ES-I3 (cell line): ENCODE measurements around the gene F2R.
"Not testable (repeated sequence)": the region's sequence is repeated elsewhere in the genome, so short reads cannot be mapped to it uniquely, and the experiment has no call there.

ENCODE experiments used
- H3K36me3 ChIP-seq: 2 replicates; pipeline ENCODE4 v1.6.1; 2013; ENCODE audit warnings: mild to moderate bottlenecking, low read length, control low read depth, moderate library complexity; ENCODE audit not compliant: insufficient read depth
- H3K4me1 ChIP-seq: 2 replicates; pipeline ENCODE4 v1.6.1; 2013; ENCODE audit warnings: mild to moderate bottlenecking, control low read depth, low read length; ENCODE audit not compliant: insufficient read depth
- H3K9ac ChIP-seq: 2 replicates; pipeline ENCODE4 v1.6.1; 2013; ENCODE audit warnings: low read depth, mild to moderate bottlenecking, low read length, moderate library complexity
- H3K9me3 ChIP-seq: 2 replicates; pipeline ENCODE4 v1.6.1; 2013; ENCODE audit warnings: mild to moderate bottlenecking, low read length, moderate library complexity; ENCODE audit not compliant: control insufficient read depth, insufficient read depth

Gene F2R

GRCh38 chr5:76715736-76716455 lies at the start of gene F2R:
TSS of gene F2R (plus strand) at chr5:76716126. CDS start at chr5:76716308, 182 bp downstream.
- Histone ChIP-seq H3K4me1 (peaks cover 7% of the 10 kb centered on the region; the same call in 1 of the 2 replicates), H3K9ac (peak within 1 kb of the TSS; percentile 85), H3K9me3 (no peaks in the 10 kb centered on the region), H3K36me3 (no peaks in the 10 kb centered on the region)

- no peak overlapping the region for H3K9ac ChIP-seq
- H3K9me3 ChIP-seq = no peaks in the 10 kb centered on the region
- no peaks in the 10 kb centered on the region for H3K4me1 ChIP-seq
- H3K36me3 ChIP-seq = peaks cover 2% of the 10 kb centered on the region; the same call in 1 of the 2 replicates
Measured at GRCh38 chr5:76667495-76667894, 48.4 kb upstream of the F2R start.

DNA sequence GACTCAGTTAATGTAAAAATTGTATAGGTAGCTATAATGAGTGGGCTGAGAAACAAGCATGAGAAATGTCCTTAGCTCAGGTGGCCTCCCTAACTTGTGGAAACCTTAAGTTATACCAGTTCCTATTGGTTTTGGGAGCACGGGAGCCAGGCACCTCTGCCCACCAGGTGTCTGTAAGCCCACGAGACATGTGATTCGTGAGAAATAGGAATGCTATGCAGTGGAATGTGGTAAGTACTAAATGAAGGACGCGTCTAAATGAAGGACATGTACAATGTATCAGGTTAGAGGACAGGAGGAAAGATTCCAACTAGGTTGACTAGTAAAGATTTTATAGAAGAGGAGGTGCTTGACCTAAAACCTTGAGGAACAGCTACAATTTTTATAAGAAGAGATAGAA lies 46.7 kb upstream of the F2R start:
- no peaks in the 10 kb centered on the region for H3K4me1 ChIP-seq

GRCh38 chr5:76670508-76670907 lies 45.4 kb upstream of the F2R start:
- Histone ChIP-seq H3K9ac (no peak overlapping the region), H3K4me1 (no peaks in the 10 kb centered on the region), H3K9me3 (no peaks in the 10 kb centered on the region), H3K36me3 (peaks cover 2% of the 10 kb centered on the region; the same call in 1 of the 2 replicates)

More for the DNA sequence above, 46.7 kb upstream of the F2R start:
- H3K9ac ChIP-seq = no peak overlapping the region
- no peaks in the 10 kb centered on the region for H3K9me3 ChIP-seq
- peaks cover 2% of the 10 kb centered on the region; the same call in 1 of the 2 replicates for H3K36me3 ChIP-seq

GRCh38 chr5:76672242-76672641 lies 43.7 kb upstream of the F2R start:
- no peak overlapping the region for H3K9ac ChIP-seq
- peaks cover 2% of the 10 kb centered on the region; the same call in 1 of the 2 replicates for H3K36me3 ChIP-seq
- H3K9me3 ChIP-seq = no peaks in the 10 kb centered on the region
- H3K4me1 ChIP-seq = no peaks in the 10 kb centered on the region

- peaks cover 2% of the 10 kb centered on the region; the same call in 1 of the 2 replicates for H3K36me3 ChIP-seq
- no peaks in the 10 kb centered on the region for H3K9me3 ChIP-seq
- H3K9ac ChIP-seq = no peak overlapping the region
- H3K4me1 ChIP-seq = no peaks in the 10 kb centered on the region
Measured at GRCh38 chr5:76673125-76673524, 42.8 kb upstream of the F2R start.

DNA sequence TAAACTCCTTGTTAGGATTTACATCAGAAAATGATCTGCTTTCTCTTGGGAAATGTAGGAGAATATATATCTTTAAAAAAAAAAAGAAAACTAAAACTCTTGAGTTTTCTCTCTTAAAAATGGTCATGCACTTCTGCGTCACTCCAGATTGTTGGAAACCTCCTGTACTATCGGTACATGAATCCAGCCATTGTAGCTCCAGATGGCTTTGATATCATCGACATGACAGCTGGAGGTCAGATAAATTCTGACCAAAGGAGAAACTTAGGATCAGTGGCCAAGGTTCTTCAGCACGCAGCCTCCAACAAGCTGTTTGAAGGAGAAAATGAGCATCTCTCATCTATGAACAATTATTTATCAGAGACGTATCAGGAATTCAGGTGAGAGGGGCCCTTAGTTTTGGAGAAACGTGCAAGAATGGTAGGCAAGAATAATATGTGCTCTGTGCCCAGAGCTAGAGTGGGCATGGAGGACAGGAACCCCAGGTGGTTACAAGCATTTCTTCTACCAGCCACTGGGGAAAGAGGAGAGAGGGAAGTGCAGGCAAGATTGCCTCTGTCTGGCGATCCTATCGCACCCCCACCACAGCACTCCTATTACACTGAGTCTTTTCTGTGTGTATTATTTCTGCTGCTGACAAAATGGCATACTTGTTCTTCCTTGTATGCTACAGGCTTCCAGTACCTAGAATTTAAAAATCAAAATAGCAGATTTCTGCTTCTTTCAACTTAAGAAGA lies 41.4 kb upstream of the F2R start:
- Histone ChIP-seq H3K36me3 (peaks cover 2% of the 10 kb centered on the region; the same call in 1 of the 2 replicates), H3K9ac (no peak overlapping the region), H3K9me3 (no peaks in the 10 kb centered on the region), H3K4me1 (no peaks in the 10 kb centered on the region)

- no peaks in the 10 kb centered on the region for H3K9me3 ChIP-seq
- no peaks in the 10 kb centered on the region for H3K4me1 ChIP-seq
- H3K36me3 ChIP-seq = no peaks in the 10 kb centered on the region; the same call in 1 of the 2 replicates
- no peak overlapping the region for H3K9ac ChIP-seq
Measured at GRCh38 chr5:76675364-76675763, 40.6 kb upstream of the F2R start.

- no peaks in the 10 kb centered on the region for H3K4me1 ChIP-seq
- no peak overlapping the region for H3K9ac ChIP-seq
- no peaks in the 10 kb centered on the region; the same call in 1 of the 2 replicates for H3K36me3 ChIP-seq
- H3K9me3 ChIP-seq = no peaks in the 10 kb centered on the region
Measured at GRCh38 chr5:76677849-76678472, 38.0 kb upstream of the F2R start.

DNA sequence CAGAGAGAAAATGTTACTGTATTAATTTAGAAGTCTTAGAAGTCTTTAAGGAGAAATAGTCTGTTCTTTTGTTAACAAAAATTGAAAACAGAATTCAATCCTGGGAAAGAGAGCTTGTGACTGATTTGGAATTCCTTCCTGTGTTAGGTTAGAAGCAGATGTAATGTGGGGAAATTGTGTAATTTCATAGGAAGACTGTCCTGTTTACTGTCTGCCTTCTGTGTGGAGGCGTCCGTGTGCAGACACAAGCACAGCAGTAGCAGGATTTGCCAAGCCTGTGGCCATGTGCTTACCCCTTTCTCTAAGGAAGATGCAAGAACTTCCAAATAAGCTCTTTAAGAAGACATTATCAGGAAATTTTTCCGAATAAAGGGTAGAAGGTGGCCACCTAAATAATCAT lies 36.7 kb upstream of the F2R start:
- Histone ChIP-seq H3K9ac (no peak overlapping the region), H3K36me3 (no peaks in the 10 kb centered on the region; the same call in 1 of the 2 replicates), H3K9me3 (no peaks in the 10 kb centered on the region), H3K4me1 (no peaks in the 10 kb centered on the region)

GRCh38 chr5:76680826-76681225 lies 35.1 kb upstream of the F2R start:
- not testable (repeated sequence) for H3K9ac ChIP-seq, H3K36me3 ChIP-seq, H3K9me3 ChIP-seq, H3K4me1 ChIP-seq

DNA sequence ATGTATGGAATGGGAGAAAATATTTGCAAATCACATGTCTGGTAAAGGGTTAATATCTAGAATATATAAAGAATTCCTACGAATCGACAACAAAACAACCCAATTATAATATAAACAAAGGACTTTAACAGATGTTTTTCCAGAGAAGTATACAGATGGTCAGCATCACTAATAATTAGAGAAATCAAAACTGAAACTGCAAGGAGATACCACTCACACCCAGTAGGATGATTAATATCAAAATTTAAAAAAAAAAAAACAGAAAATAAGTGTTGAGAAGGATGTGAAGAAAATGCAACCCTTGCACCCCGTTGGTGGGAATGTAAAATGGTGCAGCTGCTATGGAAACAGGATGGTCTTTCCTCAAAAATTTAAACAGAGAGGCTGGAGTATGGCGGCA lies 34.6 kb upstream of the F2R start:
- H3K36me3 ChIP-seq = no peaks in the 10 kb centered on the region
- no peaks in the 10 kb centered on the region for H3K4me1 ChIP-seq
- no peaks in the 10 kb centered on the region for H3K9me3 ChIP-seq
- no peak overlapping the region for H3K9ac ChIP-seq

- H3K36me3 ChIP-seq = no peaks in the 10 kb centered on the region
- no peak overlapping the region for H3K9ac ChIP-seq
- H3K9me3 ChIP-seq = no peaks in the 10 kb centered on the region
- H3K4me1 ChIP-seq = no peaks in the 10 kb centered on the region
Measured at GRCh38 chr5:76682387-76682786, 33.5 kb upstream of the F2R start.

- Histone ChIP-seq H3K4me1 (no peaks in the 10 kb centered on the region), H3K9me3 (no peaks in the 10 kb centered on the region), H3K9ac (no peak overlapping the region), H3K36me3 (no peaks in the 10 kb centered on the region)
Measured at GRCh38 chr5:76683816-76684731, 31.9 kb upstream of the F2R start.
